Psoas muscle (tissue), 8 donors: ENCODE results near the gene ARHGEF18. TPM values are rescaled to one million over a fixed set of nuclear protein-coding genes. Genes with fewer than 3 reads are reported as not detected.
A peak's percentile ranks its signal among the peaks of the same experiment; 100 is the strongest.

Experiments used
- ATAC-seq, 4 donors: fragments of 200-7000 bp; cut with Tn5 transposase; one replicate each; pipeline ENCODE4 v1.9.1; 2020; ENCODE audit warnings: moderate library complexity in 3 of 4, mild to moderate bottlenecking in 2 of 4
- DNase-seq, 2 donors: peaks; one replicate each; pipeline ENCODE4 v3.0.0-alpha.2; 2020
- H3K27ac ChIP-seq: fragments of 200-600 bp; one replicate; pipeline ENCODE4 v1.8.0; 2022
- H3K27me3 ChIP-seq, 3 donors: fragments of 200-600 bp in 1 of 3; one replicate each; pipeline versions ENCODE4 v1.6.1 to v1.8.0; 2013 to 2022; ENCODE audit warnings: low read length in 2 of 3, mild to moderate bottlenecking in 2 of 3, moderate library complexity in 1 of 3; ENCODE audit not compliant: insufficient read depth in 3 of 3
- H3K36me3 ChIP-seq, 2 donors: fragments of 200-600 bp in 1 of 2; one replicate each; pipeline versions ENCODE4 v1.6.1 to v1.8.0; 2013 to 2022; ENCODE audit warnings: low read depth in 1 of 2, mild to moderate bottlenecking in 1 of 2, moderate library complexity in 1 of 2; ENCODE audit not compliant: insufficient read depth in 1 of 2
- H3K4me1 ChIP-seq: fragments of 200-600 bp; one replicate; pipeline ENCODE4 v1.8.0; 2022
- H3K4me3 ChIP-seq: fragments of 200-600 bp; one replicate; pipeline ENCODE4 v1.8.0; 2022; ENCODE audit warnings: mild to moderate bottlenecking
- H3K9me3 ChIP-seq: fragments of 200-600 bp; one replicate; pipeline ENCODE4 v1.8.0; 2022
- WGBS, 3 donors: extraction: QIAGEN DNeasy Blood & Tissue Kit; methylation state at CpG; one replicate each; pipeline versions ENCODE4 v1.1.6 to v1.1.7; 2013; 5-methylcytosine and 5-hydroxymethylcytosine counted together
- intact Hi-C, 2 donors: fragments of 100-400 bp; cut with DNase I; formaldehyde crosslinking; loops; one replicate each; pipeline versions ENCODE4 v1.11.0 to v1.14.2; 2022
- polyA plus RNA-seq, 3 donors: library from polyadenylated mRNA; stranded (reverse); fragments of 200-250 nt; gene quantifications; one replicate each; pipeline ENCODE4 v1.2.3, GENCODE V29; 2013
- total RNA-seq, 4 donors: library from RNA; stranded (reverse); fragmentation: NEBNext Ultra II Directional in 2 of 4; extraction: Animal tissue kit (Norgen Biotek cat#: 25700) in 2 of 4; gene quantifications; one replicate each; pipeline versions ENCODE4 v1.2.1 to v1.2.4, GENCODE V29; 2021 to 2023
- TF ChIP-seq, protein P1 (sequence below): fragments of 200-600 bp; IDR thresholded peaks from one replicate; pipeline ENCODE4 v1.8.0; 2022; ENCODE audit warnings: antibody characterized with exemption
- donor health status: healthy with polysubstance abuse.
- donor health status: DM: no; HTN: no; CAD: no; lungs with moderate emphysema.
- donor health status: Bipolar disorder and iron deficiency.
- donor health status: healthy.
- donor health status: DM: yes; HTN: yes; CAD: no.
- donor health status: DM: no; HTN: no; CAD: no.
- donor health status: DM: no; HTN: no; CAD: no.
- donor health status: DM: yes; HTN: yes; CAD: no.

ARHGEF18 gene
- total and polyA plus RNA-seq, 7 donors = 3.5 to 12.2 (median 6.6) TPM

DNA sequence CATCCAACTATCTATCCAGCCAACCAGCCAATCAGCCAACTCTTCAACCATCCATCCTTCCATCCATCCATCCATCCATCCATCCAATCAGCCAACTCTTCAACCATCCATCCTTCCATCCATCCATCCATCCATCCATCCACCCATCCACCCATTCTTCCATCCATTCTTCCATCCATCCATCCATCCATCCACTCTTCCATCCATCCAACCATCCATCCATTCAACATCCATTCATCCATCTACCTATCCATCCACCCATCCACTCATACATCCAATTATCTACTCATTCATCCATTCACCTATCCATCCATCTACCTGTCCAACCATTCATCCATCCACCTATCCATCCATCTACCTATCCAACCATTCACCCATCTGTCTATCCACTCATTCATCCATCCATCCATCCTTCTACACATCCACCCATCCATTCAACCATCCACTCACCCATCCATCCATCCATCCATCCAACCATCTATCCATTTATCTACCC is 9.4 kb downstream of the ARHGEF18 start:
- Histone ChIP-seq H3K27ac (no peak overlapping the region), H3K27me3 (peaks cover 0 to 7% (median 0%) of the 10 kb centered on the region in 3 donors), H3K9me3 (no peaks in the 10 kb centered on the region), H3K36me3 (no peaks in the 10 kb centered on the region), H3K4me1 (no peaks in the 10 kb centered on the region), H3K4me3 (no peak overlapping the region)
- intact Hi-C loops = loop anchor here (5.0 to 10.0 kb wide), 2 partner anchors 324 to 457 kb away; partner anchors contain the start of gene TRAPPC5 (in 1 of the 2)
- TF ChIP-seq, protein P1, sequence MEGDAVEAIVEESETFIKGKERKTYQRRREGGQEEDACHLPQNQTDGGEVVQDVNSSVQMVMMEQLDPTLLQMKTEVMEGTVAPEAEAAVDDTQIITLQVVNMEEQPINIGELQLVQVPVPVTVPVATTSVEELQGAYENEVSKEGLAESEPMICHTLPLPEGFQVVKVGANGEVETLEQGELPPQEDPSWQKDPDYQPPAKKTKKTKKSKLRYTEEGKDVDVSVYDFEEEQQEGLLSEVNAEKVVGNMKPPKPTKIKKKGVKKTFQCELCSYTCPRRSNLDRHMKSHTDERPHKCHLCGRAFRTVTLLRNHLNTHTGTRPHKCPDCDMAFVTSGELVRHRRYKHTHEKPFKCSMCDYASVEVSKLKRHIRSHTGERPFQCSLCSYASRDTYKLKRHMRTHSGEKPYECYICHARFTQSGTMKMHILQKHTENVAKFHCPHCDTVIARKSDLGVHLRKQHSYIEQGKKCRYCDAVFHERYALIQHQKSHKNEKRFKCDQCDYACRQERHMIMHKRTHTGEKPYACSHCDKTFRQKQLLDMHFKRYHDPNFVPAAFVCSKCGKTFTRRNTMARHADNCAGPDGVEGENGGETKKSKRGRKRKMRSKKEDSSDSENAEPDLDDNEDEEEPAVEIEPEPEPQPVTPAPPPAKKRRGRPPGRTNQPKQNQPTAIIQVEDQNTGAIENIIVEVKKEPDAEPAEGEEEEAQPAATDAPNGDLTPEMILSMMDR = no peak
- DNase-seq (no peak), ATAC-seq (no peak)

DNA sequence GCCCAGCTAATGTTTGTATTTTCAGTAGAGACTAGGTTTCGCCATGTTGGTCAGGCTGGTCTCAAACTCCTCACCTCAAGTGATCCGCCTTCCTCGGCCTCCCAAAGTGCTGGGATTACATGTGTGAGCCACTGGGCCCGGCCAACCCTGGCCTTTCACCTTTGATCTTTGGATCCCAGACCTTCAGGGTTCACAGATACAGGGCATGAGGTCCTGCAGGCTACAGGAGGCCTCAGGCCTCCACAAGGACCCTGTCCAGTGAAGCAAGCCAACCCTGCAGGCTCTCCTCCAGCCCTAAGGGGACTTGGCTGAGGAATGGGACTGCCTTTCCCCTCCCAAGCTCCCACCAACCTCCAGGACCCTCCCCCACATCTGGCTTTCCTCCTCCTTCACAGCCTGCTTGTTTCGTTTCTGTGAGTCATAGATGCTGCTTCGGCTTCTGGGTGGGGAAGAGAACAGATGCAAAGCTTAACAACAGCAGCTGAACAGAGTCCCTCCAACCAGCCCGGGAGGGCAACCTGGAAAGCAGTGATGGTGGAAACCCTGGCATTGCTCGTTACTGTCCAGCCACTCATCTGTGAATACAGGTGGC is 11.8 kb downstream of the ARHGEF18 start:
- TF ChIP-seq, protein P1 = no peak
- Histone ChIP-seq H3K9me3 (no peaks in the 10 kb centered on the region), H3K27ac (no peak overlapping the region), H3K27me3 (peaks cover 0 to 9% (median 0%) of the 10 kb centered on the region in 3 donors), H3K36me3 (no peaks in the 10 kb centered on the region), H3K4me1 (no peaks in the 10 kb centered on the region), H3K4me3 (no peak overlapping the region)
- DNase-seq = no peak
- intact Hi-C loops = no loop called here
- 51 to 61% (median 52%) methylated on average over 8 of the region's 8 CpGs for WGBS, 3 donors
- no peak for ATAC-seq

DNA sequence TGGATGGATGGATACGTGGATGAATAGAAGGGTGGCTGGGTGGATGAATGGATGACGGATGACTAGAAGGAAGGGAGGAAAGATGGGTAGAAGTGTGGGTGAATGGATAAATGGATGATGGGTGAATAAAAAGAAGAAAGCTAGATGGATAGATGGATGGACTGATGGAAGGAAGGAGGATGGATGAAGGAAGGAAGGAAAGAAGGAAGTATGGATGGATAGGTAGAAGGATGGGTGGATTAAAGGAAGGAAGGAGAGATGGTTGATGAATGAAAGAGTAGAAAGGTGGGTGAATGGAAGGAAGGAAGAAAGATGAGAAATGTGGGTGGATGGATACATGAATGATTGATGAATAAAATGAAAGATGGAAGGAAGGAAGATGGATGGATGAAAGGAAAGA is 14.5 kb downstream of the ARHGEF18 start:
- TF ChIP-seq, protein P1 = no peak
- DNase-seq (no peak), ATAC-seq (no peak)
- Histone ChIP-seq H3K36me3 (no peaks in the 10 kb centered on the region), H3K4me3 (no peak overlapping the region), H3K4me1 (no peaks in the 10 kb centered on the region), H3K27ac (no peak overlapping the region), H3K27me3 (peaks cover 0 to 3% (median 0%) of the 10 kb centered on the region in 3 donors), H3K9me3 (no peaks in the 10 kb centered on the region)
- 78 to 83% (median 80%) methylated on average over 2 of the region's 2 CpGs for WGBS, 3 donors
- intact Hi-C loops = no loop called here

DNA sequence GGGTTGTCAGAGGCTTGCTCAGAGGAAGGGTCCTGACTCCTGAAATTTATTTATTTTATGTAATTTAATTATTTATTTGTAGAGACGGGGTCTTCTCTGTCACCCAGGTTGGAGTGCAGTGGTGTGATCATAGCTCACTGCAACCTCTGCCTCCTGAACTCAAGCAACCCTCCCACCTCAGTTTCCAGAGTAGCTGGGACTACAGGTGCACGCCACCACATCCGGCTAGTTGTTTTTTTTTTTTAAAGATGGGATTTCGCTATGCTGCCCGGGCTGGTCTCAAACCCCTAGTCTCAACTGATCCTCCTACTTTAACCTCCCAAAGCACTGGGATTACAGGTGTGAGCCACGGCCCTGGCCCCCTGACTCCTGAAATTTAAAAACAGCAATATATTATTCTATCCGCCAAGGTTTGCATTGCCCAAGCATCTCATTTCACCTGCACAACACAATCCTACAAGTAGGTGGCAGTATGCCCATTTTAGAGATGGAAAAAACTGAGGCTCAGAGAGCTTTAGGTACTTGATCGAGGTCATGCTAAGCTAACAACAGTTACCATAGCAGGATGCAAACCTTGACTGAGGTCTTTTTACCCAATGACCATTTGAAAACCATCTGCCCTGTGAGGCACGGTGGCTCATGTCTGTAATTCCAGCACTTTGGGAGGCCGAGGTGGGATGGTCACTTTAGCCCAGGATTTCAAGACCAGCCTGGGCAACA is 18.1 kb downstream of the ARHGEF18 start:
- peaks cover 0 to 3% (median 0%) of the 10 kb centered on the region in 3 donors for H3K27me3 ChIP-seq
- H3K4me3 ChIP-seq = no peak overlapping the region
- ATAC-seq = no peak
- intact Hi-C loops = no loop called here
- no peaks in the 10 kb centered on the region for H3K4me1 ChIP-seq
- no peaks in the 10 kb centered on the region for H3K9me3 ChIP-seq
- DNase-seq = no peak
- H3K36me3 ChIP-seq = no peaks in the 10 kb centered on the region
- WGBS, 3 donors = 68 to 81% (median 72%) methylated on average over 10 of the region's 10 CpGs
- H3K27ac ChIP-seq = no peak overlapping the region
- TF ChIP-seq, protein P1 = peak; percentile 9
